ENCODE measurements around the gene ADK.

The ADK gene

DNA sequence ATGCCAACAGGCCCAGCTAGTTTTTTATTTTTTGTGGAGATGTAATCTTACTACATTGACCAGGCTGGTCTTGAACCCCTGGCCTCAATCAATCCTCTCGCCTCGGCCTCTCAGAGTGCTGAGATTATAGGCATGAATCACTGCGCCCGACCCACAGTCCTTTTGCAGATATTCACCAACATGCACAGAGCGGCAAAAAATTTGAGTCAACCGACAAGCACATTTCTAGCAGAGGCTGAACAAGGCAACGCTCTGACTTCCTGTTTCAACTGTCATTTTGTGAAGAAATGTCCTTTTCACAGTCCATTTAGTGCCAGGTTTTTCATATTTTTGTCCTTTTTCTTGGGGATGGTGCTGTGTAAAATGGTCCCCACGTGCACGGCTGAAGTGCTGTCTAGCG, 604.3 kb downstream of the ADK start:
- no peak for DNase-seq

All from activated naive CD4-positive, alpha-beta T cell treated with Interleukin-2 at 50 U/mL for 16 hours (primary cell).